ENCODE measurements around the gene SLC22A1.

DNA sequence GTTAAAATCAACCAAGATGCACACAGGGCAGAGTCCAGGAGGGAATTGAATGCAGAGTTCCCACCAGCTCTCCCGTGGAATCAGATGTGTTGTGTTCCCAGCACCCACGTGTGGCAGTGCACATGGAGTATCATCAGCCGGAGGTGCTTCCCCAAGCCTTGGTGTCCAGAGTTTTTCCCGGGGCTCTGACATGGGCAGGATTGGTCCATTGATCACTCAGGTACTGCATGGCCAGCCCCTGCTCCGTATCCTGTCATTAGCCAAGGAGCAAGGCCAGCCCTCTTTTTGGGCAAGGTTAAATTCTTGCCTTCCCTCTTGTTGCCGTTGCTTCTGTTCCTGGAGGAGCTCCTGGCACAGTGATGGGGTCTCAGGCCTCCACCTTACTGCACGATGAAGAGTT, 28.6 kb upstream of the SLC22A1 start:
- TF ChIP-seq, protein P1, sequence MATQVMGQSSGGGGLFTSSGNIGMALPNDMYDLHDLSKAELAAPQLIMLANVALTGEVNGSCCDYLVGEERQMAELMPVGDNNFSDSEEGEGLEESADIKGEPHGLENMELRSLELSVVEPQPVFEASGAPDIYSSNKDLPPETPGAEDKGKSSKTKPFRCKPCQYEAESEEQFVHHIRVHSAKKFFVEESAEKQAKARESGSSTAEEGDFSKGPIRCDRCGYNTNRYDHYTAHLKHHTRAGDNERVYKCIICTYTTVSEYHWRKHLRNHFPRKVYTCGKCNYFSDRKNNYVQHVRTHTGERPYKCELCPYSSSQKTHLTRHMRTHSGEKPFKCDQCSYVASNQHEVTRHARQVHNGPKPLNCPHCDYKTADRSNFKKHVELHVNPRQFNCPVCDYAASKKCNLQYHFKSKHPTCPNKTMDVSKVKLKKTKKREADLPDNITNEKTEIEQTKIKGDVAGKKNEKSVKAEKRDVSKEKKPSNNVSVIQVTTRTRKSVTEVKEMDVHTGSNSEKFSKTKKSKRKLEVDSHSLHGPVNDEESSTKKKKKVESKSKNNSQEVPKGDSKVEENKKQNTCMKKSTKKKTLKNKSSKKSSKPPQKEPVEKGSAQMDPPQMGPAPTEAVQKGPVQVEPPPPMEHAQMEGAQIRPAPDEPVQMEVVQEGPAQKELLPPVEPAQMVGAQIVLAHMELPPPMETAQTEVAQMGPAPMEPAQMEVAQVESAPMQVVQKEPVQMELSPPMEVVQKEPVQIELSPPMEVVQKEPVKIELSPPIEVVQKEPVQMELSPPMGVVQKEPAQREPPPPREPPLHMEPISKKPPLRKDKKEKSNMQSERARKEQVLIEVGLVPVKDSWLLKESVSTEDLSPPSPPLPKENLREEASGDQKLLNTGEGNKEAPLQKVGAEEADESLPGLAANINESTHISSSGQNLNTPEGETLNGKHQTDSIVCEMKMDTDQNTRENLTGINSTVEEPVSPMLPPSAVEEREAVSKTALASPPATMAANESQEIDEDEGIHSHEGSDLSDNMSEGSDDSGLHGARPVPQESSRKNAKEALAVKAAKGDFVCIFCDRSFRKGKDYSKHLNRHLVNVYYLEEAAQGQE (IDR thresholded peaks at IDR 0.05; ENCODE audit: unreplicated experiment), result no peak
- TF ChIP-seq, protein P2, sequence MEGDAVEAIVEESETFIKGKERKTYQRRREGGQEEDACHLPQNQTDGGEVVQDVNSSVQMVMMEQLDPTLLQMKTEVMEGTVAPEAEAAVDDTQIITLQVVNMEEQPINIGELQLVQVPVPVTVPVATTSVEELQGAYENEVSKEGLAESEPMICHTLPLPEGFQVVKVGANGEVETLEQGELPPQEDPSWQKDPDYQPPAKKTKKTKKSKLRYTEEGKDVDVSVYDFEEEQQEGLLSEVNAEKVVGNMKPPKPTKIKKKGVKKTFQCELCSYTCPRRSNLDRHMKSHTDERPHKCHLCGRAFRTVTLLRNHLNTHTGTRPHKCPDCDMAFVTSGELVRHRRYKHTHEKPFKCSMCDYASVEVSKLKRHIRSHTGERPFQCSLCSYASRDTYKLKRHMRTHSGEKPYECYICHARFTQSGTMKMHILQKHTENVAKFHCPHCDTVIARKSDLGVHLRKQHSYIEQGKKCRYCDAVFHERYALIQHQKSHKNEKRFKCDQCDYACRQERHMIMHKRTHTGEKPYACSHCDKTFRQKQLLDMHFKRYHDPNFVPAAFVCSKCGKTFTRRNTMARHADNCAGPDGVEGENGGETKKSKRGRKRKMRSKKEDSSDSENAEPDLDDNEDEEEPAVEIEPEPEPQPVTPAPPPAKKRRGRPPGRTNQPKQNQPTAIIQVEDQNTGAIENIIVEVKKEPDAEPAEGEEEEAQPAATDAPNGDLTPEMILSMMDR (conservative IDR thresholded peaks at IDR 0.05; ENCODE audit: low read depth in 2 of 2), result no peak
- TF ChIP-seq EZH2 (IDR thresholded peaks at IDR 0.05; ENCODE audit: low read depth, unreplicated experiment), result no peak
- no peak for TF ChIP-seq POLR2AphosphoS5 (IDR thresholded peaks at IDR 0.05; ENCODE audit: low read depth)
- no peak for TF ChIP-seq ZNF331 (CRISPR knock-in tag; IDR thresholded peaks at IDR 0.05; ENCODE audit: low read depth)

All from GM23338 (cell line).